ENCODE measurements around the gene CDADC1.

The CDADC1 gene

DNA sequence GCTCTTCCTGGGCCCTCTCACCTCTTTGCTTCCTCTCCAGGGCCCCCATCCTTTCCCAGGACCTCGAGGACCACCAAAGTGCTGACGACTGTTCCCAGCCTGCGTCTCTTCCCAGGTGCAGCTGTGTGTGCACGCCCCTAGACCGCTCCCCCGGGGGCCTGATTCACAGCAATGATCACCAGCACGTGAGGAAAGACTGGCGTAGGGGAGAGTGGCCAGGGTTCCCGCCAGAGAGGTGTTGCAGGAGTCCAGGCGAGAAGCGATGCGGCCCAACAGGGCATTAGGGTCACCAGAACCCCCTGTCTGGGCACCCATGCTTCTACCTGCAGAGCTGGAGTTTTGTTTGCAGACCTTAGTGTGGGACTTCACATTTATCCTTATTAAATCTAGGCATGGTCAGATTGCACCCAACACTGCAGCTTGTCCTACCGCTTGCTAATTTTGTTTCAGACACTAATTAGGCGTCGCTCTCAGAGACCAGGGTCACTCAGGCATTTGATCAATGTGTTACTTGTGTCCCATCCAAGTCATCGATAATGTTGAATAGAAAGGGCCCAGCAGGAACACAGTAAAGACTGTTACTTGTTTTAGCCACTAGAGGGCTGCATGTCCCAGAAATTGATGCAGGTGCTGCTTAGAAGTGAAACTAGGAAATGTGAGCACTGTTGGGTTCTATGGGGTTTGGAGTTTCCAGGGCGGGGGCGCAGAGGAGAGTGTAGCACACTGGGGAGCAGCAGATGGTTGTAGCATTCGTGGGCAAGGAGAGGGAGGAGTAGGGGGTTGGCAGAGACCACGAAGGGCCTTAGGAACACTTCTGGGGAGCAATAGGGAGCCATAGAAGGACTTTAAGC, 53.2 kb downstream of the CDADC1 start:
- DNase-seq (ENCODE audit: low spot score in 2 of 2) (peak; percentile 35 to 56), ATAC-seq (replicated peaks; ENCODE audit: extremely low read depth, poor library complexity, severe bottlenecking) (peak; percentile 92)
- Mint-ChIP-seq H3K36me3 (ENCODE audit: insufficient read depth) (no peaks in the 10 kb centered on the region), H3K27ac (ENCODE audit: low read depth) (peak overlapping the region; percentile 64), H3K4me1 (peaks cover 6% of the 10 kb centered on the region), H3K27me3 (no peaks in the 10 kb centered on the region), H3K4me3 (peak overlapping the region; percentile 74), H3K9me3 (no peaks in the 10 kb centered on the region)

DNA sequence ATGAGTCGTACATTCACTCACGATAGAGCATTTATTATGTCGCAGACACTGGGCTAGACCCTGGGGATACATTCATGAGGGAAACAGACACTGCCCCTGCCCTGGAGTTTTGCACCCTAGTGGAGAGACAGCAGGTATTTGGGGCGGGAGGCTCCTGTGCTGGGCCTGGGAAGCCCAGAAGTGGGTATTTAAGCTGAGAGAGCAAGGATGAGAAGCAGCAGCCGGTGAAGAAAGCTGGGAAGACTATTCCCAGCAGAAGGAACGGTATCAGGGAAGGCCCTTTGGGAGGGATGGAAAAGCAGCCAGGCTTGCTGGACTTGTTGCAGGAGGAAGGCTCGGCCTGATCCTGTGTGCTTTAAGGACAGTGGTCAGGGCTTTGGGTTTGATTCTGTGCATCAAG, 54.5 kb downstream of the CDADC1 start:
- Mint-ChIP-seq H3K27me3 (no peaks in the 10 kb centered on the region), H3K27ac (ENCODE audit: low read depth) (no peak overlapping the region), H3K4me1 (peaks cover 6% of the 10 kb centered on the region), H3K9me3 (no peaks in the 10 kb centered on the region), H3K4me3 (no peak overlapping the region), H3K36me3 (ENCODE audit: insufficient read depth) (no peaks in the 10 kb centered on the region)
- DNase-seq (ENCODE audit: low spot score in 2 of 2): no peak
- ATAC-seq (replicated peaks; ENCODE audit: extremely low read depth, poor library complexity, severe bottlenecking): no peak

DNA sequence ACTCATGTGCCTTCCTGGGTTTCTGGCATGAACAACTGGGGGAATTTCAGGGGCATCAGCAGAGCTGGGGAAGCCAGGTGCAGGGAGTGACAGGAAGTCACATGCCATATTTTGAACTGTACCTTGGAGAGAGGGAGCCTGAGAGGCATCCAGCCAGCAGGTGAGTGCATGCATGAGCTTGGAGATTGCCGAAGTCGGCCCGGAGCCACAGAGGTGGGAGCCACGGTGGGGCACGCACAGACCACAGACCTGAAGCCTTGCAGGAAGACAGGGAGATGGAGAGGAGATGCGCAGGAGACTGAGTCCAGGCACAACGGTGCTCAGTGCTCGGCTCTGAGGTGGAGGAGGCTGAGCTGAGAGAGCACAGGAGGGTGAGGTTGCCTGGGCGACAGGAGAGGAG, 55.1 kb downstream of the CDADC1 start:
- ATAC-seq (replicated peaks; ENCODE audit: extremely low read depth, poor library complexity, severe bottlenecking) (no peak), DNase-seq (ENCODE audit: low spot score in 2 of 2) (no peak)
- Mint-ChIP-seq H3K27me3 (no peaks in the 10 kb centered on the region), H3K4me1 (peaks cover 6% of the 10 kb centered on the region), H3K36me3 (ENCODE audit: insufficient read depth) (no peaks in the 10 kb centered on the region), H3K4me3 (no peak overlapping the region), H3K9me3 (no peaks in the 10 kb centered on the region), H3K27ac (ENCODE audit: low read depth) (peak overlapping the region; percentile 23)

DNA sequence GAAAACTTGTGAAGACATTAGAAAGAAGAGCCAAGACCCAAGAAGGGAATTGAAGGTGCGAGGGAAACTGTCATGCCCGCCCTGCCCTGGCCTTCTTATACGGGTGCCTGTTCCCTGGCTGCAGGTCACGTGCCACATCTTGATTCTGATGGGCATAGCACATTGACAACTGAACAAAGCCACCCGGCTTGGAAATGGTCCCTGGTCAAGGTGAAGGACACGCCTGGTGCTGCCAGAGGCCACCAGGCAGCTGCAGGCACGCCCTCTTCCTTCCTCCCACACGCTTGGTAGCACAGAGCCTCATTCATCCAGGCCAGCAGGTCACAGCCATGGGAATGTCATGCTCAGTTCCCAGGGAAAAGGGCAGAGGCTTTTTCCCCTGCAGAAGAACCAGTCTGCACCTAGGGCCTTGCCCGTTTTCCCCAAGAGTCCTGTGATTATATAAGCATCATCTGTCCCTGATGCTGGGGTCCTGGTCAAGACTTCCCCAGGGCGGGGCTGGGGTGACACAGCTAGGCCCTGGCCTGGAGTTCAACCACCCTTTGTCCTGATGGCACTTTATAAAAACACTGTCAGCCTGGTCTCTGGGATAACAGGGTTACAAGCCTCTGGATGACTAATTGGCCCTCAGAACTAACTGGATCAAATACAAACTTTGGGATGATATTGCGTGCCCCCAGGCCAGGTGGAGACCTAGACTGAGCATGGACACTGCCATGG, 56.0 kb downstream of the CDADC1 start:
- Mint-ChIP-seq H3K27me3 (no peaks in the 10 kb centered on the region), H3K36me3 (ENCODE audit: insufficient read depth) (no peaks in the 10 kb centered on the region), H3K9me3 (no peaks in the 10 kb centered on the region), H3K4me3 (no peak overlapping the region), H3K27ac (ENCODE audit: low read depth) (no peak overlapping the region), H3K4me1 (peaks cover 6% of the 10 kb centered on the region)
- no peak for DNase-seq (ENCODE audit: low spot score in 2 of 2)
- no peak for ATAC-seq (replicated peaks; ENCODE audit: extremely low read depth, poor library complexity, severe bottlenecking)

DNA sequence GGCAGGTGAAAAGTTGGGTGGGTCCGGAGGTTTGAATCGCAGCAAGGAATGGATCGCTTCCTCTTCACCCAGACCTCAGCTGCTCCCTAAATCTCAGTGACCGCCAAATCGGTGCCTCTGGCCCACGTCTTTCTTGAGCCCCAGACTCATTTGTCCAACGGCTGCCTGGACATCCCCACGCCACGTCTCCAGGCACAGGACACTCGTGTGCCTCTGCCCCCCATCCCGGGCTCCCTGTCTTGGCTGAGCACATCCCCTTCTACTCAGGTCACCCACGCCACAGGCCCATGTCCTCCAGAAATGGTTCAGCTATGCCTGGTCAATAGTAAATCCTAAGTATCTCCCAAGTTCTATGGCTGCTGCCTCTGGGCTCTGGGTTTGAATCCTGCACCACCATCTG, 56.6 kb downstream of the CDADC1 start:
- H3K9me3 Mint-ChIP-seq: no peaks in the 10 kb centered on the region
- no peaks in the 10 kb centered on the region for H3K36me3 Mint-ChIP-seq (ENCODE audit: insufficient read depth)
- H3K4me3 Mint-ChIP-seq: no peak overlapping the region
- H3K27ac Mint-ChIP-seq (ENCODE audit: low read depth): no peak overlapping the region
- H3K4me1 Mint-ChIP-seq: peaks cover 6% of the 10 kb centered on the region
- H3K27me3 Mint-ChIP-seq: no peaks in the 10 kb centered on the region
- no peak for ATAC-seq (replicated peaks; ENCODE audit: extremely low read depth, poor library complexity, severe bottlenecking)
- no peak for DNase-seq (ENCODE audit: low spot score in 2 of 2)

DNA sequence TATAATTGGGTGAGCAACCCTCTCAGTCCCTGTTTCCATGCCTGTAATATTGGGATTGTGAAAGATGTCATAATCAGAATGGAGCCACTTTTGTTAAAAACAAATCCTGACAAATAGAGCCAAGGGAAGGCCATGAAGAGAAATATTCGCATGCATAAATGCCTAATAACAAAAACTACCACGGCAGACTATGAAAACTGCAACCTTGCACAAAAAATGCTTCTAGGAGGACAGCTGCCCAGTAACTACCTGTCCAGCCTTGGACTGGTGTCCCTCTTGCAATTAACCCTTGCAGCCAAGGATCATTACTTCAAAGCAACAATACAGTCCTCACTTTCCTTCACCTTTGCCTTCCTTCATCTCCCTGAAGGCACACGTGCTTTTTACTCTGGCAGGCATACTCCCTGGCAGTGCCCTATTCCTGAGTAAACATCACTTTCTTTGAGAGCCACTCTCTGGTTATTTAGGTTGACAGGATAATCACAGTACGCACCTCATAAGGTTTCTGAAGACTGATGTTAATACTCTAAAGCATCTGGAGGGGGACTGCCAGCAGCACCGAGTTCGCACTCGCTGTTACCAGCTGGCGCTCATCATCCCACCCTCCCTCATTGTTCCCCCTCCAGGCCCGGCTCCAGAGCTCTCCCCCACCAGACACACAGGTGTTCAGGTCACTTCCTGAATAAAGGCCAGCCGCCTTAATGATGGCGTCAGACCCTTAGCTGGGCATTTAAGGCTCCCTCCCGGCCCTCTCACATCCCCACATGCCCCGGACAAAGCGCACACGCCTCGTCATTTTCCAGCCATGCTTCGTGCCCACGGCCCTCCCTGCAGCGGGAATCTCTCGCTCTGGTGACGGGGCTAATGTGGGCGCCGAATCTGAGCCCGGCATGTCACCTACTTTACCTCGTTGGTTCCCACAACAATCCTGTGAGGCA, 57.3 kb downstream of the CDADC1 start:
- ATAC-seq (replicated peaks; ENCODE audit: extremely low read depth, poor library complexity, severe bottlenecking) (no peak), DNase-seq (ENCODE audit: low spot score in 2 of 2) (no peak)
- Mint-ChIP-seq H3K36me3 (ENCODE audit: insufficient read depth) (no peaks in the 10 kb centered on the region), H3K27me3 (no peaks in the 10 kb centered on the region), H3K27ac (ENCODE audit: low read depth) (no peak overlapping the region), H3K4me3 (no peak overlapping the region), H3K4me1 (peaks cover 6% of the 10 kb centered on the region), H3K9me3 (no peaks in the 10 kb centered on the region)

DNA sequence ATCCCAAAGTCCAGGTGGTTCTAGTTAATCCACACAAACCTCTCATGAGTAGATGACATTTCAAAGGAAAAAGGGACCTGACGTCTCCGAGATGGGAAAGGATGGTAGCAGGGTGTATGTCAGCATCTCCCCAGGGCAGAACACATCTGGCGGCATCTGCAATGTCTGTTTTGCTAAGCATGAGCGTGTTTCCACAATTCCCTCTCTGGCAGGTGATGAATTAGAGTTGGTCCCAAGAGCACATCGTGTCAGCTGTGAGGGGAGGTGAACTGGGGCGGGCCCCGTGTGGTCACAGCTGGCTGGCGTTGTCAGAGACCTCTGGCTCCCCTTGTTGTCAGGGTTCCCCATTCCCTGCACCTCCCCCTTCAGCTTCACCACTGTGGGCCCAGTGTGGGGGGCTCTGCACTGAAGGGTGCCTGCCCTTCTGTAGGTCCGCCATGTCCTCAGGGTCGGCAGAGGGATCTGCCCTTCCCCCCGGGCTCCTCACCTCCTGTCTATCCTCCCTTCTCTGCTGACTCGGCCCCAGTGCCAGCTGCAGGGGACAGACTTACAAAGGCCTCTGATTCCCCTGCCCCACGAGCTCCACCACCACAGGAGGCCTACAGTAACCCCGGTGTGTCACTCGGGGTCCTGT, 58.2 kb downstream of the CDADC1 start:
- no peaks in the 10 kb centered on the region for H3K27me3 Mint-ChIP-seq
- H3K4me3 Mint-ChIP-seq: no peak overlapping the region
- H3K4me1 Mint-ChIP-seq: peaks cover 6% of the 10 kb centered on the region
- H3K9me3 Mint-ChIP-seq: no peaks in the 10 kb centered on the region
- ATAC-seq (replicated peaks; ENCODE audit: extremely low read depth, poor library complexity, severe bottlenecking): no peak
- no peak overlapping the region for H3K27ac Mint-ChIP-seq (ENCODE audit: low read depth)
- DNase-seq (ENCODE audit: low spot score in 2 of 2): no peak
- no peaks in the 10 kb centered on the region for H3K36me3 Mint-ChIP-seq (ENCODE audit: insufficient read depth)

DNA sequence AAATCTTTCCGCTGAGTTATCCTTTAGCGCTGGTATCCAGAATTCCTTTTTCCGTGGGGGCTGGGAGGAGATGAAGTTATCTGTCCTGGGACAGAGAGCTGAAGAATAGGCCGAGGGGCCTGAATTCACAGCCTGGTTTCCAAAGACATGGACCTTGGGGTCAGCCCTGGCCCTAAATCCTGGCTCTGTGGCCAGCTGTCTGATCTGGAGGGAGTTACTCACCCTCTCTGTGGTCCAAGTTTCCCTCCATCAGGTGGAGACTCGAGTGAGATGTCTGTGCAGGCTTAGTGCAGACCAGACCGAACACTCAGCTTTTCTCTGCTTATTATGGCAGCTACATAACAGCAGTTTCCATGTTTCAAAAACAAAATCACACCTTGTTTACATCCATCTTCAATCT, 59.6 kb downstream of the CDADC1 start:
- Mint-ChIP-seq H3K27ac (ENCODE audit: low read depth) (no peak overlapping the region), H3K4me3 (no peak overlapping the region), H3K36me3 (ENCODE audit: insufficient read depth) (no peaks in the 10 kb centered on the region), H3K4me1 (no peaks in the 10 kb centered on the region), H3K9me3 (no peaks in the 10 kb centered on the region), H3K27me3 (no peaks in the 10 kb centered on the region)
- ATAC-seq (replicated peaks; ENCODE audit: extremely low read depth, poor library complexity, severe bottlenecking) (no peak), DNase-seq (ENCODE audit: low spot score in 2 of 2) (no peak)

DNA sequence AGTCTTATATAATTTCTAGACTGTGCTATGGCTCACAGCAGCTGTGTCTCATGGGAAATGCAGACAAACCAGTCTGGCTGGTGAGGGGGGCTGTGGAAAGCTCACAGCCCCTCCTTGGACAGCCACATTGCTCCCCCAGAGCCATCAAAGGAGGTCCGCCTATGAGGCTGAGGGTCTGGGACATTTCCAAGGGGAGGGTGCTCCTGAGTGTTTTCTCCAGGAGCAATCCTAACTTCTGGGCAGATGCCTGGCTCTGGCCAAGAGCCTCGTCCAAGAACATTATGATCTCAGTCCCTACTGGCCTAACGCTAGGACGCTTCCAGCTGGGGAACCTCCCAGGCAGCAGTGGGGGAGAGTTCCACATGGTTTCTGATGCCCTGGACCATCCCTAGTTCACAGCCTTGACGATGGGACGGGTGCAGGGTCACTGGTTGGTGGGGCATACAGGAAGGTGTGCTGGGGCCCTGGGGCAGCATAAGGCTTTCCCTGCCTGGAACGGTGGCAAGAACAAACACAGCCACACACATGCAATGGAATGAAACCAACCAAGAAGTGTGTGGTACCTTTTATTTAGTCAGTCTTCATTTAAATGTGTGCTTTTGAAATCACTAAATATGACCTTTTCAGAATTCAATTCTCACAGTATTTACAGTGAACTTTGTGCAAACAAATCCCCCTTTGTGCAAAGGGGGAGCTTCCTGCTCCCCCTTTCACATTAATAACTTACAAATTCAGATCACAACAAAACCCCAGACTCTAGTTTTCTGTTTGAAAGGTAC, 60.6 kb downstream of the CDADC1 start:
- no peak for ATAC-seq (replicated peaks; ENCODE audit: extremely low read depth, poor library complexity, severe bottlenecking)

DNA sequence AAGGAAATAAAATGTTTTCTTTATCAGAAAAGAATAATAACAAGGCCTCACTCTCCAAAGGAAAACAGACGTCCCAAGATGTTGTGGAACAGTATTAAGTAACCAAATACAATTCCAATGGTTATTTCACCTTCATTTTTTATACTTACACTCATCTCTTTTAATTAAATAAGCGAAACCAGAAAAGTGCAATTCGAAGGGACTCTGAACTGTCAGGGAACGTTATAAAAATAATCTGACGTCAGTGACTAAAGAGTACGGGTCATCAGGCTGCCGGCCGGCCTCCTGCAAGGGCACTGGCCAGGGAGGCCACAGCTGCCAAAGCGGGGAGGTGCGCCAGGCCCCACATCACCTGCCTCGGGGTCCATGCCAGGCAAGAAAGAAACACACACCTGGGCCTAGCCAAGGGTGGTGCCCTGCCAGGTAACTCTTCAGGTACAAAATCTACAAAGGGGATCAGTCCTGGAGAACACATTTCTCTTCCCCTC, 61.2 kb downstream of the CDADC1 start:
- Mint-ChIP-seq H3K9me3 (no peaks in the 10 kb centered on the region), H3K36me3 (ENCODE audit: insufficient read depth) (no peaks in the 10 kb centered on the region), H3K27me3 (no peaks in the 10 kb centered on the region), H3K27ac (ENCODE audit: low read depth) (no peak overlapping the region), H3K4me3 (no peak overlapping the region), H3K4me1 (no peaks in the 10 kb centered on the region)
- DNase-seq (ENCODE audit: low spot score in 2 of 2) (no peak), ATAC-seq (replicated peaks; ENCODE audit: extremely low read depth, poor library complexity, severe bottlenecking) (no peak)

More for the DNA sequence above, 60.6 kb downstream of the CDADC1 start:
- no peak overlapping the region for H3K27ac Mint-ChIP-seq (ENCODE audit: low read depth)
- H3K36me3 Mint-ChIP-seq (ENCODE audit: insufficient read depth): no peaks in the 10 kb centered on the region
- no peaks in the 10 kb centered on the region for H3K9me3 Mint-ChIP-seq
- H3K27me3 Mint-ChIP-seq: no peaks in the 10 kb centered on the region
- H3K4me3 Mint-ChIP-seq: no peak overlapping the region
- no peak for DNase-seq (ENCODE audit: low spot score in 2 of 2)
- no peaks in the 10 kb centered on the region for H3K4me1 Mint-ChIP-seq

DNA sequence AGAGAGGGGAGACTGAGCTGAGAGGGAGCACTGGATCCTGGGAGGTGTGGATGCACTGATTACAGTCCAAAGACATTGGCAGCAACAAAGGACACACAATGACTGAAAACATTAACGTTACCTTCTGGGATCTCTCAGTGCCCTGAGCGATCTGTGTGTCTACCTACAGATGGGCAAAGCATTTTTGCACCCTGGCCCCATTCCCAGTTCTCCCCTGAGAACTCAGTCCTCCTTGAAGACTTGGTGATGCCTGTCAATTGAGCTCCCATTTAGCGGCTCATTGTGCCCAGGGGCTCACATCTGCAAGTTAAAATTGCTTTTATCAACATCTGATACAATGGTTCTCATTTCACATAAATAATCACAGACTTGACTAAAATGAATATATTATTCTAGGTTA, 62.5 kb downstream of the CDADC1 start:
- no peak for ATAC-seq (replicated peaks; ENCODE audit: extremely low read depth, poor library complexity, severe bottlenecking)
- no peaks in the 10 kb centered on the region for H3K9me3 Mint-ChIP-seq
- H3K4me3 Mint-ChIP-seq: no peak overlapping the region

More for the DNA sequence above, 62.5 kb downstream of the CDADC1 start:
- Mint-ChIP-seq H3K4me1 (no peaks in the 10 kb centered on the region), H3K36me3 (ENCODE audit: insufficient read depth) (no peaks in the 10 kb centered on the region), H3K27ac (ENCODE audit: low read depth) (no peak overlapping the region), H3K27me3 (no peaks in the 10 kb centered on the region)
- no peak for DNase-seq (ENCODE audit: low spot score in 2 of 2)

Measured in central memory CD8-positive, alpha-beta T cell (primary cell).